OCI-LY7 (cell line): ENCODE measurements around the gene MAP4K5. TPM values are rescaled to one million over a fixed set of nuclear protein-coding genes. Genes with fewer than 3 reads are reported as not detected.

Experiments used
- BruUV-seq: library from RNA; stranded (reverse); fragments of 400-500 nt; replicated peaks from 2 replicates; lab custom pipeline; 2021; lab: Mats Ljungman, UMichigan
- CTCF ChIA-PET: fragments of 300-600 bp; sonication (Branson Sonifier 250); formaldehyde crosslinking; loops from one replicate; lab custom pipeline; 2022; ENCODE audit warnings: antibody characterized with exemption; ENCODE audit not compliant: unreplicated experiment; lab: Charles Lee
- POLR2A ChIA-PET: fragments of 300-600 bp; sonication (Branson Sonifier 250); formaldehyde crosslinking; loops from one replicate; lab custom pipeline; 2022; ENCODE audit warnings: antibody characterized with exemption; lab: Charles Lee
- DNase-seq: peaks from one replicate; pipeline ENCODE4 v3.0.0-alpha.2; 2015; ENCODE audit warnings: low spot score
- H2AFZ ChIP-seq: fragments of 200-600 bp; sonication (generic), shearing (Covaris generic); 2 replicates; pipeline ENCODE4 v1.6.1; 2014; ENCODE audit warnings: mild to moderate bottlenecking, antibody characterized with exemption, low read length, moderate library complexity
- H3K27ac ChIP-seq: fragments of 200-600 bp; sonication (generic); 2 replicates; pipeline ENCODE4 v1.5.1; 2014; ENCODE audit warnings: mixed run types, low read depth, mild to moderate bottlenecking, moderate library complexity, low read length, inconsistent platforms; ENCODE audit not compliant: poor library complexity, severe bottlenecking
- H3K36me3 ChIP-seq: fragments of 200-600 bp; sonication (generic); 2 replicates; pipeline ENCODE4 v1.6.1; 2014; ENCODE audit warnings: mild to moderate bottlenecking, antibody characterized with exemption, low read length, moderate library complexity, mixed read lengths; ENCODE audit not compliant: insufficient read depth
- H3K4me1 ChIP-seq: fragments of 200-600 bp; sonication (generic); 2 replicates; pipeline ENCODE4 v1.5.1; 2014; ENCODE audit warnings: mild to moderate bottlenecking, low read length; ENCODE audit not compliant: insufficient read depth, poor library complexity, severe bottlenecking
- H3K4me2 ChIP-seq: fragments of 200-600 bp; sonication (generic); 2 replicates; pipeline ENCODE4 v1.6.1; 2014; ENCODE audit warnings: mild to moderate bottlenecking, low read length
- H3K4me3 ChIP-seq: fragments of 200-600 bp; sonication (generic); 2 replicates; pipeline ENCODE4 v1.5.1; 2014; ENCODE audit warnings: mild to moderate bottlenecking, low read depth, low read length; ENCODE audit not compliant: poor library complexity, severe bottlenecking
- H3K79me2 ChIP-seq: fragments of 200-600 bp; sonication (generic); 2 replicates; pipeline ENCODE4 v1.6.1; 2016; ENCODE audit warnings: low read depth, mild to moderate bottlenecking, low read length, moderate library complexity, mixed read lengths; ENCODE audit not compliant: insufficient read depth
- H3K9me2 ChIP-seq: fragments of 200-600 bp; sonication (generic); 2 replicates; pipeline ENCODE4 v1.6.1; 2016; ENCODE audit warnings: mild to moderate bottlenecking, low read length, mixed read lengths; ENCODE audit not compliant: insufficient read depth
- H3K9me3 ChIP-seq: fragments of 200-600 bp; sonication (generic); 2 replicates; pipeline ENCODE4 v1.6.1; 2014; ENCODE audit warnings: mild to moderate bottlenecking, mixed run types, low read length, mixed read lengths
- H4K20me1 ChIP-seq: fragments of 200-600 bp; sonication (generic); 2 replicates; pipeline ENCODE4 v1.6.1; 2014; ENCODE audit warnings: mild to moderate bottlenecking, antibody characterized with exemption, low read length, moderate library complexity, mixed read lengths; ENCODE audit not compliant: insufficient read depth
- CTCF ChIP-seq: fragments of 200-600 bp; sonication (generic); conservative IDR thresholded peaks from 2 replicates; pipeline ENCODE4 v1.5.1; 2014; ENCODE audit warnings: mild to moderate bottlenecking, antibody characterized with exemption, low read length, moderate library complexity, mixed read lengths
- EZH2phosphoT487 ChIP-seq: fragments of 200-600 bp; sonication (generic); IDR thresholded peaks from 2 replicates; pipeline ENCODE4 v1.6.1; 2018; ENCODE audit warnings: low read depth, borderline replicate concordance, mild to moderate bottlenecking, mixed run types, antibody characterized with exemption, low read length, moderate library complexity, mixed read lengths
- intact Hi-C: fragments of 100-400 bp; cut with micrococcal nuclease; formaldehyde crosslinking; loops from one replicate; pipeline ENCODE4 v1.10.0; 2022; ENCODE audit not compliant: unreplicated experiment
- total RNA-seq, 2 experiments: library from RNA; depleted of rRNA in 1 of 2; stranded (reverse); fragments of >200 nt in 1 of 2; shearing (Covaris generic) in 1 of 2; gene quantifications; 2 replicates each; pipeline ENCODE4 v1.2.3, GENCODE V29; 2014 to 2022

Gene MAP4K5
- total RNA-seq, 2 experiments from 2014 or later = 36.7 to 44.0 TPM

GRCh38 chr14:50520947-50521815 lies 11.2 kb downstream of the MAP4K5 start:
- intact Hi-C loops = no loop called here
- TF ChIP-seq CTCF (no peak), EZH2phosphoT487 (no peak)
- DNase-seq = no peak
- Histone ChIP-seq H3K4me1 (peaks cover 16% of the 10 kb centered on the region), H3K27ac (no peak overlapping the region), H3K79me2 (peaks cover 83% of the 10 kb centered on the region), H3K4me3 (no peak overlapping the region), H3K4me2 (no peak overlapping the region), H2AFZ (no peak overlapping the region), H3K36me3 (peaks cover 31% of the 10 kb centered on the region), H3K9me2 (no peaks in the 10 kb centered on the region), H4K20me1 (peaks cover 12% of the 10 kb centered on the region), H3K9me3 (no peaks in the 10 kb centered on the region)
- POLR2A ChIA-PET = interaction anchor here (1.1 kb wide), 1 partner anchor 21 kb away, joined by 3 read pairs; no protein-coding TSS in a partner anchor
- CTCF ChIA-PET = no interaction called here
- BruUV-seq = no TSS peak

GRCh38 chr14:50516091-50516490 lies 16.3 kb downstream of the MAP4K5 start:
- intact Hi-C loops = no loop called here
- Histone ChIP-seq H3K36me3 (peaks cover 28% of the 10 kb centered on the region), H3K27ac (no peak overlapping the region), H4K20me1 (peaks cover under 1% of the 10 kb centered on the region; the same call in 1 of the 2 replicates), H2AFZ (no peak overlapping the region), H3K4me3 (no peak overlapping the region), H3K4me1 (no peaks in the 10 kb centered on the region), H3K4me2 (no peak overlapping the region), H3K9me3 (no peaks in the 10 kb centered on the region; the same call in 1 of the 2 replicates), H3K79me2 (peaks cover 60% of the 10 kb centered on the region), H3K9me2 (no peaks in the 10 kb centered on the region)
- POLR2A ChIA-PET = no interaction called here
- CTCF ChIA-PET = no interaction called here
- no peak for DNase-seq
- no TSS peak for BruUV-seq
- TF ChIP-seq EZH2phosphoT487 (no peak), CTCF (no peak)

- Histone ChIP-seq H3K9me2 (no peaks in the 10 kb centered on the region), H3K4me3 (no peak overlapping the region), H3K4me2 (no peak overlapping the region), H3K79me2 (peaks cover 49% of the 10 kb centered on the region), H3K27ac (no peak overlapping the region), H3K4me1 (no peaks in the 10 kb centered on the region), H3K9me3 (no peaks in the 10 kb centered on the region; the same call in 1 of the 2 replicates), H3K36me3 (peaks cover 24% of the 10 kb centered on the region), H2AFZ (no peak overlapping the region), H4K20me1 (no peaks in the 10 kb centered on the region; the same call in 1 of the 2 replicates)
- DNase-seq = no peak
- TF ChIP-seq EZH2phosphoT487 (no peak), CTCF (no peak)
- intact Hi-C loops = no loop called here
- ChIA-PET CTCF (no interaction called here), POLR2A (no interaction called here)
- no TSS peak for BruUV-seq
Observed at GRCh38 chr14:50512463-50512862, 19.9 kb downstream of the MAP4K5 start.
